A673 (cell line): Measurements from ENCODE around the gene ZBTB16. TPM values are rescaled to one million over a fixed set of nuclear protein-coding genes. Genes with fewer than 3 reads are reported as not detected.

ENCODE experiments used
- BruUV-seq: library from RNA; stranded (reverse); fragments of 400-500 nt; replicated peaks from 2 replicates; lab custom pipeline; 2021; lab: Mats Ljungman, UMichigan
- CTCF ChIA-PET: fragments of 300-600 bp; sonication (Branson Sonifier 250); formaldehyde crosslinking; loops from one replicate; lab custom pipeline; 2022; ENCODE audit warnings: antibody characterized with exemption; lab: Charles Lee
- POLR2A ChIA-PET: fragments of 300-600 bp; sonication (Branson Sonifier 250); formaldehyde crosslinking; loops from one replicate; lab custom pipeline; 2022; ENCODE audit warnings: antibody characterized with exemption; ENCODE audit not compliant: low non-redundant PET; lab: Charles Lee
- DNase-seq: peaks from one replicate; pipeline ENCODE4 v3.0.0-alpha.2; 2015; ENCODE audit warnings: low spot score
- H3K27ac ChIP-seq: fragments of 200-600 bp; sonication (generic); 2 replicates; pipeline ENCODE4 v1.5.1; 2016; ENCODE audit warnings: mixed run types, low read depth, mild to moderate bottlenecking, mixed read lengths, antibody characterized with exemption, low read length; ENCODE audit not compliant: poor library complexity, severe bottlenecking
- H3K27me3 ChIP-seq: fragments of 200-600 bp; sonication (generic); replicated peaks from 2 replicates; pipeline ENCODE4 v1.6.1; 2017; ENCODE audit warnings: mixed run types, low read depth, mild to moderate bottlenecking, mixed read lengths, antibody characterized with exemption, low read length; ENCODE audit not compliant: insufficient read depth, poor library complexity
- H3K36me3 ChIP-seq: fragments of 200-600 bp; sonication (generic); 2 replicates; pipeline ENCODE4 v1.6.1; 2016; ENCODE audit warnings: mixed run types, mild to moderate bottlenecking, mixed read lengths, antibody characterized with exemption, low read length; ENCODE audit not compliant: insufficient read depth, poor library complexity, severe bottlenecking
- H3K4me1 ChIP-seq: fragments of 200-600 bp; sonication (generic); 2 replicates; pipeline ENCODE4 v1.6.1; 2017; ENCODE audit warnings: mixed run types, mild to moderate bottlenecking, mixed read lengths, antibody characterized with exemption, low read length; ENCODE audit not compliant: insufficient read depth, poor library complexity, severe bottlenecking
- H3K4me3 ChIP-seq: fragments of 200-600 bp; sonication (generic); 2 replicates; pipeline ENCODE4 v1.5.1; 2016; ENCODE audit warnings: low read depth, mixed run types, mild to moderate bottlenecking, mixed read lengths, low read length; ENCODE audit not compliant: poor library complexity, severe bottlenecking
- H3K9me3 ChIP-seq: fragments of 200-600 bp; sonication (generic); 2 replicates; pipeline ENCODE4 v1.6.1; 2016; ENCODE audit warnings: mixed run types, low read depth, mild to moderate bottlenecking, mixed read lengths, antibody characterized with exemption, low read length; ENCODE audit not compliant: poor library complexity, severe bottlenecking
- CTCF ChIP-seq: fragments of 300-800, 200-600 bp; sonication (generic); conservative IDR thresholded peaks from 2 replicates; pipeline ENCODE4 v1.5.1; 2017; ENCODE audit warnings: low read depth, mild to moderate bottlenecking, antibody characterized with exemption, low read length, moderate library complexity, mixed read lengths
- EZH2 ChIP-seq: fragments of 200-600 bp; sonication (generic); IDR thresholded peaks from 2 replicates; pipeline ENCODE4 v1.6.1; 2017; ENCODE audit warnings: borderline replicate concordance, low read depth, mild to moderate bottlenecking, mixed read lengths, antibody characterized with exemption, low read length; ENCODE audit not compliant: poor library complexity, severe bottlenecking
- intact Hi-C: fragments of 100-400 bp; cut with micrococcal nuclease; formaldehyde crosslinking; loops from one replicate; pipeline ENCODE4 v1.10.0; 2022; ENCODE audit not compliant: unreplicated experiment
- total RNA-seq: library from RNA; stranded (reverse); gene quantifications from 2 replicates; pipeline ENCODE4 v1.2.3, GENCODE V29; 2021

ZBTB16 gene
- total RNA-seq, 1 experiment from 2014 or later, result 12.0 TPM

DNA sequence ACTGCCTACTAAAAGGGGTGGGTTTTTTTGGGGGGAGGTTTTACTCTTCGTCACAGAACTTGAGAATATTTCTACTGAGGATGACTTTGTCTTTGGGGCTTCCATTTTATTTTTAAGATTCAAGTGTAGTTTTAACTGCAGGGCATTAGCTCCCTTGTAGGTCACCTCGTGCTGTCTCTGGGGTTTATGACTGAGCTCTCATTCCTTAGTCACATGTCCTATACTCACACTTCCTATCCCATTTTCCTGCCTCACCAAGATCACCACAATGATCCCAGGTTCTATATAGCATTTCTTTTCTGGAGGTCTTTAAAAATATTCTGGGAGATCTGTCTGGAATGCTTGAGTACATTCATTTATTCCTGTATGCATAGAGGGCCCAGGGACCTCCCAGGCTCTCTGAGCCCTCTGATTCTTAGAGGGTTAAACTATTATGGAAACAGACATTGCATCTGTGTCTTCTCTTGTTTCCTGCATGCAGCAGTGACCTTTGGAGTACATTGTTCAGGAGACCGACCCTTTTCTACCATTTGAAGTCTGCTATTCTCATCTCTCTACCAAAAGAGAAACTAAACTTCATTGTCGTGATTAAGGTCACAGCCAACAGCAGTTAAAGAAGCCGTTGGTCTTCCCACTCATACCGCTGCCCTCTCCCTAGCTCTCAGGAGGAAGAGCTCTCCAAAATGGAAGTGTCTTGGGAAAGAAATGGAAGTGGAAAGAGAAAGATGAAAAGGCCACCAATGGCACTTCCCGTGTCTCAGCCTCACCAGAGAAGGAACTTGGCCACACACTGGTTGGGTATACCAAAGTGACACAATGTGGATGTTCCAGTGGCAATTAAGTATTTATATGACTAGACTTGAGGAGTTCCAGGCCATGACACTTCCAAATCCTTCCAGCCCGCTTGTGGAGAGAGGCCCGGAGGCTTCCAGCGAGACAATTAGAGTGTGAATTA lies 77.5 kb downstream of the ZBTB16 start:
- no peak for DNase-seq
- Histone ChIP-seq H3K27me3 (no peaks in the 10 kb centered on the region), H3K27ac (no peak overlapping the region), H3K4me1 (peaks cover 93% of the 10 kb centered on the region), H3K4me3 (no peak overlapping the region), H3K36me3 (no peaks in the 10 kb centered on the region), H3K9me3 (peaks cover 8% of the 10 kb centered on the region)
- CTCF ChIA-PET, result no interaction called here
- POLR2A ChIA-PET, result interaction anchor here (0.6 kb wide), 1 partner anchor 19 kb away, joined by 3 read pairs; no protein-coding TSS in a partner anchor
- intact Hi-C loops, result no loop called here
- TF ChIP-seq CTCF, result no peak
- TF ChIP-seq EZH2, result no peak
- BruUV-seq, result no TSS peak

- BruUV-seq, result no TSS peak
- Histone ChIP-seq H3K27me3 (no peaks in the 10 kb centered on the region), H3K4me1 (peaks cover 94% of the 10 kb centered on the region), H3K4me3 (no peak overlapping the region), H3K9me3 (no peaks in the 10 kb centered on the region), H3K36me3 (no peaks in the 10 kb centered on the region), H3K27ac (peak overlapping the region; percentile 44)
- no peak for DNase-seq
- POLR2A ChIA-PET, result no interaction called here
- CTCF ChIA-PET, result no interaction called here
- intact Hi-C loops, result no loop called here
- TF ChIP-seq EZH2 (no peak), CTCF (no peak)
Measured at GRCh38 chr11:114137838-114138237, 78.3 kb downstream of the ZBTB16 start.

DNA sequence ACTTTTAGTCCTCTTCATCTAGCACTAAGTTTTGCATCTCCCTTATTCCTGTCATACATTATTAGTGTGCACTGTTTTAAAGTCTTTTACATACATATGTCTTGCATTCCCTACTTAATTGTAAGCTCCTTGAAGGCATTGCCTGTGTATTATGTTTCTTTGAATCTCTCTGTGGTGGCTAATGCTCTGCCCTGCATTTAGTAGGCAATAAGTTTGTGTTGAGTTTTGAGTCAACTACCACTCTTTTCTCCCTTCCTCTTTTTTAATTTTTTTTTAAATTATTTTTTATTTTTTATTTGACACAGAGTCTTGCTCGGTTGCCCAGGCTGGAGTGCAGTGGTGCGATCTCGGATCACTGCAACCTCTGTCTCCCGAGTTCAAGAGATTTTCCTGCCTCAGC lies 78.9 kb downstream of the ZBTB16 start:
- intact Hi-C loops, result no loop called here
- no peak for TF ChIP-seq EZH2
- TF ChIP-seq CTCF, result no peak
- Histone ChIP-seq H3K27ac (peak overlapping the region; percentile 91), H3K27me3 (no peaks in the 10 kb centered on the region), H3K36me3 (no peaks in the 10 kb centered on the region), H3K4me3 (no peak overlapping the region), H3K9me3 (no peaks in the 10 kb centered on the region), H3K4me1 (peaks cover 94% of the 10 kb centered on the region)
- no peak for DNase-seq
- ChIA-PET POLR2A (no interaction called here), CTCF (no interaction called here)
- no TSS peak for BruUV-seq
